Epithelial cell of prostate (primary cell): ENCODE measurements around the gene RNF32.
"Not testable (repeated sequence)": the region's sequence is repeated elsewhere in the genome, so short reads cannot be mapped to it uniquely, and the experiment has no call there.

ENCODE experiments used
- DNase-seq: peaks from one replicate; pipeline ENCODE4 v3.0.0-alpha.2; 2011; ENCODE audit warnings: low read depth, low spot score
- H3K27ac ChIP-seq: fragments of 450-650 bp; 2 replicates; pipeline ENCODE4 v1.5.1; 2017; ENCODE audit warnings: mild to moderate bottlenecking

RNF32 gene

GRCh38 chr7:156612930-156613329 is 27.6 kb upstream of the RNF32 start:
- no peak for DNase-seq
- no peak overlapping the region for H3K27ac ChIP-seq

GRCh38 chr7:156614434-156615264 is 25.9 kb upstream of the RNF32 start:
- no peak for DNase-seq
- H3K27ac ChIP-seq, result no peak overlapping the region

GRCh38 chr7:156616269-156617202 is 24.0 kb upstream of the RNF32 start:
- no peak overlapping the region for H3K27ac ChIP-seq
- DNase-seq, result no peak

- H3K27ac ChIP-seq, result no peak overlapping the region
- DNase-seq, result no peak
Observed at GRCh38 chr7:156617215-156617614, 23.4 kb upstream of the RNF32 start.

GRCh38 chr7:156618078-156618779 is 22.3 kb upstream of the RNF32 start:
- H3K27ac ChIP-seq, result no peak overlapping the region
- no peak for DNase-seq

GRCh38 chr7:156618780-156619367 is 21.7 kb upstream of the RNF32 start:
- DNase-seq, result no peak
- no peak overlapping the region for H3K27ac ChIP-seq

- not testable (repeated sequence) for H3K27ac ChIP-seq, DNase-seq
Observed at GRCh38 chr7:156619488-156620290, 20.9 kb upstream of the RNF32 start.

GRCh38 chr7:156620291-156620675 is 20.3 kb upstream of the RNF32 start:
- DNase-seq, result no peak
- H3K27ac ChIP-seq, result no peak overlapping the region

- no peak for DNase-seq
- H3K27ac ChIP-seq, result no peak overlapping the region
Observed at GRCh38 chr7:156621652-156622051, 18.9 kb upstream of the RNF32 start.

GRCh38 chr7:156625580-156625979 is 15.0 kb upstream of the RNF32 start:
- no peak for DNase-seq

GRCh38 chr7:156626220-156626895 is 14.2 kb upstream of the RNF32 start:
- H3K27ac ChIP-seq, result no peak overlapping the region
- DNase-seq, result no peak

More at GRCh38 chr7:156625580-156625979, 15.0 kb upstream of the RNF32 start:
- H3K27ac ChIP-seq, result no peak overlapping the region

- no peak overlapping the region for H3K27ac ChIP-seq
- no peak for DNase-seq
Observed at GRCh38 chr7:156628562-156628961, 12.0 kb upstream of the RNF32 start.

GRCh38 chr7:156629873-156630272 is 10.7 kb upstream of the RNF32 start:
- no peak for DNase-seq
- no peak overlapping the region for H3K27ac ChIP-seq

- DNase-seq, result no peak
- no peak overlapping the region for H3K27ac ChIP-seq
Observed at GRCh38 chr7:156634117-156634516, 6.5 kb upstream of the RNF32 start.

GRCh38 chr7:156635529-156636385 is 4.8 kb upstream of the RNF32 start:
- DNase-seq, result no peak
- no peak overlapping the region for H3K27ac ChIP-seq

- H3K27ac ChIP-seq, result not testable (repeated sequence)
Observed at GRCh38 chr7:156637093-156637492, 3.5 kb upstream of the RNF32 start.

GRCh38 chr7:156638443-156639077 is 2.0 kb upstream of the RNF32 start:
- DNase-seq, result no peak
- no peak overlapping the region for H3K27ac ChIP-seq

More at GRCh38 chr7:156637093-156637492, 3.5 kb upstream of the RNF32 start:
- not testable (repeated sequence) for DNase-seq
